ENCODE results near the gene KMT2A.
"Not testable (repeated sequence)": the region's sequence is repeated elsewhere in the genome, so short reads cannot be mapped to it uniquely, and the experiment has no call there.

Gene KMT2A

DNA sequence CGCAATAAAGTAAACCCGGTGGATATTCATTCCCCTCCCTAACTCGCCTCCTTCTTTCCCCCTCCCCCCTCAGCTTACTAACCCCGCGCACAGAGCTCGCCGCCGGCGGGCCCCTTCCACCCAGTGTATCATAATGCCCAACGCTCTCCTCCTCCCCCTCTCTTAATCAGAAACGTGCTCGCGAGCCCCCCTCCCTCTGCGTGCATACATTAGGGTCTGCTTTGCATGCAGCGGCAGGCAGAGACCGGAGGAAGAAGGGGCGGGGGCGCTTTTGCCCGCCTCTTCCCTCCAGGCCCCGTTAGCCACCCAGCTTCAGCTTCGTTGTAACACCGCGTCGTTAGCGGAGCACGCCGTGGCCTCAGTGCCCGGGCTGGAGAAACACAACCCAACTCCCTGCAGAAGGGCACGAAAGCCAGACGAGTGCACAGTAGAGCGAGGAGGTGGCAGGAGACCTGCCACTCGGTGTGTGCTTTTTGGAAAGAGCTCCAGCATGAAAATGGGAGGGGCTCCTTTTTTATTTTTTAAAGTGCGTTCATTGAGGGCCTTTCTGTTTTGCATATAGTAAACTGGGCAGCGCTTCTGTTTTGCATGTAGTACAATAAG is 901 bp upstream of the KMT2A start:
- DNase-seq, result peak; percentile 95

GRCh38 chr11:118436639-118437207 is 431 bp downstream of the KMT2A start:
- peak; percentile 65 for DNase-seq

- DNase-seq, result peak; percentile 84
Observed at GRCh38 chr11:118437208-118438125, 1.2 kb downstream of the KMT2A start.

- DNase-seq, result peak; percentile 90
Observed at GRCh38 chr11:118438314-118438931, 2.1 kb downstream of the KMT2A start.

DNA sequence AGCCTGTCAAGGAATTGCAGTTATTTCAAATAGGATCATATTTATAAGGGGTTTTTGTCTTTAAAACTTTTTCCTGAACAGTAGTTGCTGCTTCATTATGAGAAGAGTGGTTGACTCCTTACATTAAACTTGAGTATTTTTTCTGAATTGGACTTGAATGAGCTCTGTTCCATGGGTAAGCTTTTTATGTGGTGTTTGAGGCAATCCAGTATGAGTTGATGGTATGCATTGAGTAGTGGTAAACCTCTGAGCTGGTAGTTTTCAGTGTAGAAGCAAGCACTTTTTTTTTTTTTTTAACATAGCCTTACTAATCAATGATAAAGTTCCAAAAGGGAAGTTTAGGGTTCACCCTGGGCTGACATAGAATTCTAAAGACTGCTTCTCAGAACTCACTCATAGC is 3.4 kb downstream of the KMT2A start:
- peak; percentile 52 for DNase-seq

- DNase-seq, result no peak
Observed at GRCh38 chr11:118441770-118442275, 5.5 kb downstream of the KMT2A start.

GRCh38 chr11:118442301-118442700 is 6.0 kb downstream of the KMT2A start:
- no peak for DNase-seq

DNA sequence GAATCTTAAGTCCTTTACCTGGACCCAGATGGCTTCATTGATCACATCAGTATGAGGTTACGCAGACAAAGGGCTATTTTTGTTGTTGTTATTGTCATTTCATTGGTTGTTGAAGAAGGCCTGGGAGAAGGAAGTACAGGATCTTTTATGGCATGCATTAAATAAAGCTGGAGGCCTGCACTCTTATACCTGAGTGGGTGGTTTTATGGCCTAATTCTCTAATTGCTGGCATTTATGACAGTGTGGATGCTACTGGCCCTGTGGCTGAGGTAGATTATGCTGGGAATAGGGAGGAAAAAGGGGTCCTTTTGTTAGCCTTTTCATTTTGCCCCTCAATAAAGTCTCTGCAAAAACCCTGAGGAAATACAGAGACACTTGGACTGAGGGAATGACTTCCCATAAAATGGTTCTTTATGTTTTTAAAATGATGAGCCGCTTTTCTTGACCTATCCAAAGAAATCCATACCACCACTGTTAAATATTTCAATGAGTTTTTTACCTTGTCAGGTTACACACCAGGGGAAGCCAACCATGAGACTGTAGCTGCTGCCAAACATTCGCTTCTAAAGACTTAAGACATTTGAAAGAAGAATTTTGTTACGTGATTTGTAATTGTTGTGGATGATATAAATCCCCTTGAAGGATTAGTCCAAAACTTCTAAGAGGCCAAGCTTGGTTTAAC is 6.8 kb downstream of the KMT2A start:
- DNase-seq, result no peak

DNA sequence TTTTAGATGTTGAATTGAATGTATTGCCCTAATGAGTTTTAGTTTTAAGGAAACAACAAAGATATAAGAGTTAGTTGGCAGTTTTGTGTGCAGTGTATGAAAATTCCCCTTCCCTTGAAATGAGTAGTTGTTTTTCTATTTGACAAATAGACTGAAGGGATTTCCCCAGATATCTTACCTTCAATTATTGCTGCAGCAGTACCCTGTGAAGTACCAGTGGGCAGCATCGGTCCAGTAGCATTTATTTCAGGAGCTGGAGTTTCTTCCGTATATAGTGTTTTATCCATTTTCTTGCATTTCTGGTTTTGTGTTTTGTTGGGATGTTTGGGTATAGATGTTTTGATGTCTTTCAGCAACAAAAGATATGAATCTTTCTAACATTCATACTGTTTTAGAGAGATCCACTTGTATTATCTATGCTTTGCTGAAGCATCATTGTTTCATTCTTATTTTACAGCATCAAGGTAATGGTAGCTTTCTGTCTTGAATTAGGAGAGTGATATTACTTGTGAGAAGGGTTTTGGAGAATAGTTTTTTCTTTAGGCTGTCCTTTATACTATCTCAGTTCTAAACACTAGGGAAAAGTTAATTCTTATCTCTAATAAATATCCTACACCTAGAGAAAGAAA is 7.4 kb downstream of the KMT2A start:
- DNase-seq, result no peak

GRCh38 chr11:118447423-118447822 is 11.1 kb downstream of the KMT2A start:
- no peak for DNase-seq

GRCh38 chr11:118448294-118448693 is 12.0 kb downstream of the KMT2A start:
- peak; percentile 42 for DNase-seq

GRCh38 chr11:118449316-118449918 is 13.1 kb downstream of the KMT2A start:
- DNase-seq, result peak; percentile 49

GRCh38 chr11:118450451-118450850 is 14.2 kb downstream of the KMT2A start:
- no peak for DNase-seq

GRCh38 chr11:118462178-118462577 is 25.9 kb downstream of the KMT2A start:
- no peak for DNase-seq

DNA sequence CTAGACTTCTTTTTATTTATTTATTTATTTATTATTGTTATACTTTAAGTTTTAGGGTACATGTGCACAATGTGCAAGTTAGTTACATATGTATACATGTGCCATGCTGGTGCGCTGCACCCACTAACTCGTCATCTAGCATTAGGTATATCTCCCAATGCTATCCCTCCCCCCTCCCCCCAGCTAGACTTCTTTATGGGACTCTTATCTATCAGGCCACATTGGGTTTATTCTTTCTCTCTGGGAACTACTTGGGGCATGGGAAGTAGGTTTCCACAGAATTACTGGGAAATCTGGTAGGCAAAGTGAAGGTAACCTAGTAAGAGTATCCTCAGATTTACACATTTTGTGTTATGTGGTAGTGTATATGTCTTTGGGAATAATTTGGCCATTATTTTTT is 32.7 kb downstream of the KMT2A start:
- DNase-seq, result peak; percentile 43

GRCh38 chr11:118471030-118471429 is 34.7 kb downstream of the KMT2A start:
- DNase-seq, result no peak

DNA sequence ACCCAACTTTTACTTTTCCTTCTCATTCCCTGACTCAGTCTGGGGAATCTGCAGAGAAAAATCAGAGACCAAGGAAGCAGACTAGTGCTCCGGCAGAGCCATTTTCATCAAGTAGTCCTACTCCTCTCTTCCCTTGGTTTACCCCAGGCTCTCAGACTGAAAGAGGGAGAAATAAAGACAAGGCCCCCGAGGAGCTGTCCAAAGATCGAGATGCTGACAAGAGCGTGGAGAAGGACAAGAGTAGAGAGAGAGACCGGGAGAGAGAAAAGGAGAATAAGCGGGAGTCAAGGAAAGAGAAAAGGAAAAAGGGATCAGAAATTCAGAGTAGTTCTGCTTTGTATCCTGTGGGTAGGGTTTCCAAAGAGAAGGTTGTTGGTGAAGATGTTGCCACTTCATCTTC is 37.2 kb downstream of the KMT2A start:
- DNase-seq, result no peak

- no peak for DNase-seq
Observed at GRCh38 chr11:118476676-118477075, 40.4 kb downstream of the KMT2A start.

GRCh38 chr11:118481238-118481637 is 44.9 kb downstream of the KMT2A start:
- not testable (repeated sequence) for DNase-seq

DNA sequence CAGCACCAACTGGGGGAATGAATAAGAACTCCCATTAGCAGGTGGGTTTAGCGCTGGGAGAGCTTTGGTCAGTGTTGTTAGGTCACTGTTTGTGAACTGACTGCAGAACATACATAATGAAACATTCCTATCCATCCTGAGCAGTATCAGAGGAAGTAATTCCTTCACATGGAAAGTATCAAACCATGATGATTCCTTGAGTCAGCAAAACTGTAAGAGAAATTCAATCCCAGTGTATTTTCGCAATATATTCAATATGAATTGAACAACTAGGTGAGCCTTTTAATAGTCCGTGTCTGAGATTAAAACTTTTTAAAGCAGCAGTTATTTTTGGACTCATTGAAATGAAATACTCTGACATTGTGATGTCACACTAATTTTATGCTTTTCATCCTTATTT is 48.1 kb downstream of the KMT2A start:
- no peak for DNase-seq

DNA sequence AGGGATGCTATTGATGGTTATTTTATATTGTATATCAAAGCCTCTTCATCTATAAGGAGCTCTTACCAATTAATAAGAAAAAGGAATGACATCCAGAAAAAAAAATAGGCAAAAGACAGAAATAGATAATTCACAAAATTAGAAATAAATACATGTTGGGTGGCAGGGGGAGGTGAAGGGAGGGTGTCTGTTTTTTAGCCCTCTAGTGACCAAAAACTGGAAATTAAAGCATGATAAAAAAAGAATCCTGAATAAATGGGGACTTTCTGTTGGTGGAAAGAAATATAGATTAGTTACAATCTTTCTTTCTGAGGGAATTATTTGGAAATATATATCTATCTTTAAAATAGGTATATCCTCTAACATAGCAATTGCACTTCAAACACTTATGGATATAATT is 49.0 kb downstream of the KMT2A start:
- DNase-seq, result peak; percentile 22

All from OCI-M1 (cell line).